Measurements from ENCODE around the gene CYB5R4.

CYB5R4 gene

DNA sequence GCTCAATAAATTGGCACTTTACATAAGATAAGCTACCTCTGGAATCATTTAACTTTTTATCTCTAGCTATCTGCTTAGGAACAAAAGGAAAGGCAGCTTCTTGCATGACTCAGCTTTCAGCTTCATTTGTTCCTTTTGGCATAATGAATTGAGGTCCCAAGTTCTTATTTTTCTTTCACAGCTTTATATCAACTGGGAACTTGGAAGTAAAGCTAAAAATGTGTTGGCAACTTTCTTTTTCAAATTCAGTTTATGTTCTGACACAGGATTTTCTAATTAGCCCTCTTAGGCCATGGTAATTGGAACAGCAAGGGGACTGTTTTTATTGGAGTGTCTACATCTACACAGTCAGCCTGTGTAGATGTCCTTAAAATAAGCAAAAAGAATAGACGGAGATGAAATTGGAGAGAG is 118.8 kb downstream of the CYB5R4 start:
- Histone ChIP-seq H3K36me3 (replicated peaks; ENCODE audit: low read depth, low read length) (peaks cover 2% of the 10 kb centered on the region), H2AFZ (ENCODE audit: low read depth, low read length) (no peak overlapping the region), H4K20me1 (ENCODE audit: insufficient read depth, low read length) (no peaks in the 10 kb centered on the region), H3K4me2 (ENCODE audit: low read length) (no peak overlapping the region), H3K27me3 (ENCODE audit: low read depth, low read length) (no peaks in the 10 kb centered on the region), H3K4me1 (ENCODE audit: low read length) (no peaks in the 10 kb centered on the region), H3K27ac (ENCODE audit: low read length) (no peak overlapping the region), H3K9ac (ENCODE audit: low read length) (no peak overlapping the region), H3K4me3 (ENCODE audit: low read length) (no peak overlapping the region), H3K9me3 (ENCODE audit: insufficient read depth, low read length) (no peaks in the 10 kb centered on the region), H3K79me2 (ENCODE audit: low read length) (no peaks in the 10 kb centered on the region)
- no peak for TF ChIP-seq EZH2phosphoT487 (IDR thresholded peaks at IDR 0.05; ENCODE audit: low read depth)
- TF ChIP-seq, protein P1, sequence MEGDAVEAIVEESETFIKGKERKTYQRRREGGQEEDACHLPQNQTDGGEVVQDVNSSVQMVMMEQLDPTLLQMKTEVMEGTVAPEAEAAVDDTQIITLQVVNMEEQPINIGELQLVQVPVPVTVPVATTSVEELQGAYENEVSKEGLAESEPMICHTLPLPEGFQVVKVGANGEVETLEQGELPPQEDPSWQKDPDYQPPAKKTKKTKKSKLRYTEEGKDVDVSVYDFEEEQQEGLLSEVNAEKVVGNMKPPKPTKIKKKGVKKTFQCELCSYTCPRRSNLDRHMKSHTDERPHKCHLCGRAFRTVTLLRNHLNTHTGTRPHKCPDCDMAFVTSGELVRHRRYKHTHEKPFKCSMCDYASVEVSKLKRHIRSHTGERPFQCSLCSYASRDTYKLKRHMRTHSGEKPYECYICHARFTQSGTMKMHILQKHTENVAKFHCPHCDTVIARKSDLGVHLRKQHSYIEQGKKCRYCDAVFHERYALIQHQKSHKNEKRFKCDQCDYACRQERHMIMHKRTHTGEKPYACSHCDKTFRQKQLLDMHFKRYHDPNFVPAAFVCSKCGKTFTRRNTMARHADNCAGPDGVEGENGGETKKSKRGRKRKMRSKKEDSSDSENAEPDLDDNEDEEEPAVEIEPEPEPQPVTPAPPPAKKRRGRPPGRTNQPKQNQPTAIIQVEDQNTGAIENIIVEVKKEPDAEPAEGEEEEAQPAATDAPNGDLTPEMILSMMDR (IDR thresholded peaks at IDR 0.05; ENCODE audit: low read depth, low read length): no peak

DNA sequence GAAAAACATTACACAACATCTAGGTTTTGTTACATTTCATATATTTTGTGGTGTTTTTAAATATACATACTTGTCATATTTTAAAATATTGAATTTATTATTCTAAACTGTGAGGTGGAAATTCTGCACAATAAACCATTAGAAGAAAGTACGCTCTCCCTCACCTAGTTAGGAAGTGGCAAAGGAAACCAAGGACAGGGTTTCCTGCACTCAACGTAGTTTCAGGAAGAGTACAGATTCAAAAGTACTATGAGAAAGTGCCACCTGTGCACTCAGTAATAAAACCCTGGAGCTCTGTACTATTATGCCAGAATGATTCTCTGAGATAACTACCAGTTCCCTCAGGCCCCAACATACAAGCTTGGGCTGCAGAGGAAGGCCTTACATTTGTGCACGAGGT is 119.5 kb downstream of the CYB5R4 start:
- H3K36me3 ChIP-seq (replicated peaks; ENCODE audit: low read depth, low read length): peaks cover 6% of the 10 kb centered on the region
- H3K27me3 ChIP-seq (ENCODE audit: low read depth, low read length): no peaks in the 10 kb centered on the region
- no peak overlapping the region for H2AFZ ChIP-seq (ENCODE audit: low read depth, low read length)
- H3K4me1 ChIP-seq (ENCODE audit: low read length): no peaks in the 10 kb centered on the region
- no peak overlapping the region for H3K9ac ChIP-seq (ENCODE audit: low read length)
- H3K9me3 ChIP-seq (ENCODE audit: insufficient read depth, low read length): no peaks in the 10 kb centered on the region
- no peak overlapping the region for H3K27ac ChIP-seq (ENCODE audit: low read length)
- no peak overlapping the region for H3K4me3 ChIP-seq (ENCODE audit: low read length)
- no peak overlapping the region for H3K4me2 ChIP-seq (ENCODE audit: low read length)
- no peaks in the 10 kb centered on the region for H4K20me1 ChIP-seq (ENCODE audit: insufficient read depth, low read length)
- TF ChIP-seq, protein P1 (IDR thresholded peaks at IDR 0.05; ENCODE audit: low read depth, low read length): no peak
- H3K79me2 ChIP-seq (ENCODE audit: low read length): no peaks in the 10 kb centered on the region

DNA sequence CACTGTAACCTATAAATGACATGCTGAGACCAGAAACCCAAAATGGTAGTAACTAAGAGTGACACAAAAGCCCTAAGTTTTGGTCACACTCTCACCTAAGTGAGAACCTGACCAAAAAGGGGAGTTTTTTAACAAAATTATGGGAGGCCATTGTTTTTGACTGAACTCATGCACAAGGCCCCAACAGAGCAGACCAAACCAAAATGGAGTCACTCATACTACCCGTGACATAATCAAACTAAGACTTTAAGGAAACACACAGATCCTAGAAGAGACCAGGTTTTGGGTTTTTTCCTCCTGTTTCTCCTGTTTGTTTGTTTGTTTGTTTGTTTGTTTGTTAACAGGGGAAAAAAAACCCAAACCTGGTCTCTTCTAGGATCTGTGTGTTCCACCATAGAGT is 124.9 kb downstream of the CYB5R4 start:
- H3K4me1 ChIP-seq (ENCODE audit: low read length): no peaks in the 10 kb centered on the region
- no peak overlapping the region for H3K4me3 ChIP-seq (ENCODE audit: low read length)
- no peak overlapping the region for H3K4me2 ChIP-seq (ENCODE audit: low read length)
- H3K9ac ChIP-seq (ENCODE audit: low read length): no peak overlapping the region
- H3K27me3 ChIP-seq (ENCODE audit: low read depth, low read length): no peaks in the 10 kb centered on the region
- no peaks in the 10 kb centered on the region for H3K9me3 ChIP-seq (ENCODE audit: insufficient read depth, low read length)
- H3K27ac ChIP-seq (ENCODE audit: low read length): no peak overlapping the region
- H3K36me3 ChIP-seq (replicated peaks; ENCODE audit: low read depth, low read length): peaks cover 15% of the 10 kb centered on the region
- H4K20me1 ChIP-seq (ENCODE audit: insufficient read depth, low read length): no peaks in the 10 kb centered on the region
- no peak overlapping the region for H2AFZ ChIP-seq (ENCODE audit: low read depth, low read length)
- no peak for TF ChIP-seq EZH2phosphoT487 (IDR thresholded peaks at IDR 0.05; ENCODE audit: low read depth)
- TF ChIP-seq, protein P1 (IDR thresholded peaks at IDR 0.05; ENCODE audit: low read depth, low read length): no peak
- no peaks in the 10 kb centered on the region for H3K79me2 ChIP-seq (ENCODE audit: low read length)

DNA sequence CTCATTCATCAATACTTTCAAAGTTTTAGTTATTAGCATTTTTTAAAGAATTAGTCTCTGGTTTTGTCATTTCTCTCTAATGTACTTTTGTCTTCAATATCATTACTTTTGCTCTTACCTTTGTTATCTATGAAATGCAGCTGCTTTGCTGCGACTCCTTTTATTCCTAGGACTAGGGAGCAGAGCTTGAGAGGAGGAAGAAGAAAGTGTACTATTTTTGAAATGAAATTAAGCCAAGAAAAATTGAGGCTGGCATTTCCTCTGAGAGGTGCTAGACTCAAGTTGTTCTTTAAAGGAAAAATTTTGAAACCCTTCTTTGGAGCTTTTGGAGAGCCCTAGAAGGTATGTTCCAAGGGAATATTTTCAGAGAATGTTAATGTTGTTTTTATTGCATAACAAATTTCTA is 125.8 kb downstream of the CYB5R4 start:
- Histone ChIP-seq H3K36me3 (replicated peaks; ENCODE audit: low read depth, low read length) (peaks cover 15% of the 10 kb centered on the region), H3K79me2 (ENCODE audit: low read length) (no peaks in the 10 kb centered on the region), H3K4me3 (ENCODE audit: low read length) (no peak overlapping the region), H2AFZ (ENCODE audit: low read depth, low read length) (no peak overlapping the region), H3K27ac (ENCODE audit: low read length) (no peak overlapping the region), H3K4me1 (ENCODE audit: low read length) (no peaks in the 10 kb centered on the region), H3K4me2 (ENCODE audit: low read length) (no peak overlapping the region), H3K9ac (ENCODE audit: low read length) (no peak overlapping the region), H4K20me1 (ENCODE audit: insufficient read depth, low read length) (no peaks in the 10 kb centered on the region), H3K9me3 (ENCODE audit: insufficient read depth, low read length) (no peaks in the 10 kb centered on the region), H3K27me3 (ENCODE audit: low read depth, low read length) (no peaks in the 10 kb centered on the region)
- TF ChIP-seq EZH2phosphoT487 (IDR thresholded peaks at IDR 0.05; ENCODE audit: low read depth): no peak

DNA sequence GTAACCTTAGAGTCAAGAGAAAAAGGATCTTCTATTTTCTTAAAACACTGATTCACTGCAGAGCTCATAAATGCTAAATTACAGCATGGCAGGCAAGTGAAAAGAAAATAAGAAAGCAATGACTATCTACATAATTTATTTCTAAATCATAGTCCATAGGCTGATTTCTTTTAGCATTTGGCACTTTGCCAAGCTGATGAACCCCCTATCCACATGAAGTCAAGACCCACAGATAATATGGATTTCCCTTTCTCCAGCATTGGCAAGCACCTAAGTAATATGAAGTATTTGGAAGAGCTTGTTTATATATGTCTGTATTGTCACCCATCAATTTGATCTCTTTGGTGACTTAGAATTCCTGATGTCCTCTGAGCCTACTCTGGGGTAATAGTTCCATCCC is 126.2 kb downstream of the CYB5R4 start:
- H3K27ac ChIP-seq (ENCODE audit: low read length): no peak overlapping the region
- H4K20me1 ChIP-seq (ENCODE audit: insufficient read depth, low read length): no peaks in the 10 kb centered on the region
- no peaks in the 10 kb centered on the region for H3K27me3 ChIP-seq (ENCODE audit: low read depth, low read length)
- H3K36me3 ChIP-seq (replicated peaks; ENCODE audit: low read depth, low read length): peaks cover 15% of the 10 kb centered on the region
- no peaks in the 10 kb centered on the region for H3K79me2 ChIP-seq (ENCODE audit: low read length)
- no peak overlapping the region for H2AFZ ChIP-seq (ENCODE audit: low read depth, low read length)
- TF ChIP-seq, protein P1 (IDR thresholded peaks at IDR 0.05; ENCODE audit: low read depth, low read length): no peak
- TF ChIP-seq EZH2phosphoT487 (IDR thresholded peaks at IDR 0.05; ENCODE audit: low read depth): no peak
- no peak overlapping the region for H3K4me3 ChIP-seq (ENCODE audit: low read length)
- H3K9me3 ChIP-seq (ENCODE audit: insufficient read depth, low read length): no peaks in the 10 kb centered on the region
- H3K9ac ChIP-seq (ENCODE audit: low read length): no peak overlapping the region
- no peak overlapping the region for H3K4me2 ChIP-seq (ENCODE audit: low read length)
- H3K4me1 ChIP-seq (ENCODE audit: low read length): no peaks in the 10 kb centered on the region
